Adrenal gland (tissue), 12 donors: ENCODE data around the gene CEP83. TPM values are rescaled to one million over a fixed set of nuclear protein-coding genes. Genes with fewer than 3 reads are reported as not detected.

Experiments
- DNase-seq, 7 donors: peaks; one replicate each; pipeline ENCODE4 v3.0.0-alpha.2; 2019 to 2020
- H3K27ac ChIP-seq, 5 donors: fragments of 200-600 bp; sonication (generic) in 4 of 5; 1 replicate in 3 of 5; 2 replicates in 2 of 5; pipeline versions ENCODE4 v1.5.1 to v1.8.0; 2016 to 2020; ENCODE audit warnings: mild to moderate bottlenecking in 1 of 5
- H3K27me3 ChIP-seq: fragments of 200-600 bp; 2 replicates; pipeline ENCODE4 v1.8.0; 2021
- H3K36me3 ChIP-seq, 2 donors: fragments of 200-600 bp; replicated peaks in 1 of 2; 1 replicate in 1 of 2; 2 replicates in 1 of 2; pipeline versions ENCODE4 v1.5.1 to v1.8.0; 2018 to 2022
- H3K4me1 ChIP-seq, 2 donors: fragments of 200-600 bp; replicated peaks in 1 of 2; 1 replicate in 1 of 2; 2 replicates in 1 of 2; pipeline versions ENCODE4 v1.5.1 to v1.8.0; 2018 to 2021
- H3K4me3 ChIP-seq, 4 donors: fragments of 200-600 bp; sonication (generic) in 3 of 4; one replicate each; pipeline ENCODE4 v1.5.1; 2016 to 2018
- H3K9me3 ChIP-seq, 3 donors: fragments of 200-600 bp; sonication (generic) in 1 of 3; replicated peaks in 1 of 3; 1 replicate in 2 of 3; 2 replicates in 1 of 3; pipeline versions ENCODE4 v1.5.1 to v1.8.0; 2016 to 2021
- CTCF ChIP-seq, 6 experiments: fragments of 450-650 bp in 4 of 6; fragments of 200-600 bp in 2 of 6; sonication (generic) in 1 of 6; IDR thresholded peaks; 1 replicate in 5 of 6; 2 replicates in 1 of 6; pipeline versions ENCODE4 v1.5.1 to v1.8.0; 2016 to 2021; ENCODE audit warnings: antibody characterized with exemption in 6 of 6, mild to moderate bottlenecking in 2 of 6, moderate library complexity in 1 of 6
- POLR2A ChIP-seq, 2 donors: fragments of 450-650 bp; IDR thresholded peaks; one replicate each; pipeline ENCODE4 v1.6.1; 2017; ENCODE audit warnings: antibody characterized with exemption in 2 of 2, mild to moderate bottlenecking in 2 of 2, moderate library complexity in 1 of 2
- WGBS, 4 donors: extraction: QIAGEN DNeasy Blood & Tissue Kit in 2 of 4; methylation state at CpG; one replicate each; pipeline versions ENCODE4 v1.1.5 to v1.1.7; 2013 to 2017; 5-methylcytosine and 5-hydroxymethylcytosine counted together
- intact Hi-C, 2 donors: fragments of 100-400 bp; cut with DNase I; formaldehyde crosslinking; loops; one replicate each; pipeline versions ENCODE4 v1.14.1 to v1.15.0; 2022 to 2023
- polyA plus RNA-seq, 3 donors: library from polyadenylated mRNA; stranded (reverse); fragments of 200-250 nt in 2 of 3; fragments of 350-450 nt in 1 of 3; fragmentation: Illumina TruSeq in 1 of 3; extraction: RNeasy Lipid Tissue Mini Kit (QIAGEN cat#74804) in 1 of 3; gene quantifications; one replicate each; pipeline ENCODE4 v1.2.3, GENCODE V29; 2013 to 2014
- total RNA-seq, 9 donors: library from RNA; depleted of rRNA in 4 of 9; stranded (reverse); fragments of >200 nt in 4 of 9; fragments of 120-200 nt in 1 of 9; fragmentation: NEBNext Ultra II Directional in 1 of 9; extraction: Animal tissue kit (Norgen Biotek cat#: 25700) in 1 of 9; gene quantifications; one replicate each; pipeline versions ENCODE4 v1.1.0 to v1.2.4, GENCODE V29; 2013 to 2023
- donor health status: healthy with polysubstance abuse.
- donor health status: Bipolar disorder and iron deficiency.
- donor health status: DM: yes; HTN: yes; CAD: no.
- donor health status: DM: no; HTN: no; CAD: no.
- donor health status: DM: no; HTN: no; CAD: no.
- donor health status: DM: yes; HTN: yes; CAD: no.

The CEP83 gene
- total and polyA plus RNA-seq, 12 donors: 7.8 to 30.4 (median 18.4) TPM

GRCh38 chr12:94305130-94305957 is 154.3 kb downstream of the CEP83 start:
- Histone ChIP-seq H3K4me3 (no peak overlapping the region), H3K9me3 (no peaks in the 10 kb centered on the region), H3K27me3 (no peaks in the 10 kb centered on the region), H3K4me1 (peaks cover 0 to 10% of the 10 kb centered on the region in 2 donors), H3K36me3 (peaks cover 0 to 22% of the 10 kb centered on the region in 2 donors), H3K27ac (no peak overlapping the region)
- peak in 1 of 7 donors; percentile 23 for DNase-seq
- TF ChIP-seq POLR2A (IDR thresholded peaks at IDR 0.05) (no peak), CTCF (IDR thresholded peaks at IDR 0.05) (no peak)
- WGBS, 4 donors: 64 to 75% (median 69%) methylated on average over 9 of the region's 9 CpGs
- intact Hi-C loops: no loop called here

GRCh38 chr12:94304566-94305061 is 155.1 kb downstream of the CEP83 start:
- DNase-seq: no peak
- Histone ChIP-seq H3K36me3 (peaks cover 0 to 22% of the 10 kb centered on the region in 2 donors), H3K4me3 (no peak overlapping the region), H3K27ac (no peak overlapping the region), H3K9me3 (no peaks in the 10 kb centered on the region), H3K4me1 (peaks cover 0 to 10% of the 10 kb centered on the region in 2 donors), H3K27me3 (no peaks in the 10 kb centered on the region)
- TF ChIP-seq CTCF (IDR thresholded peaks at IDR 0.05) (no peak), POLR2A (IDR thresholded peaks at IDR 0.05) (no peak)
- intact Hi-C loops: no loop called here
- 91 to 94% (median 92%) methylated on average over 3 of the region's 3 CpGs for WGBS, 4 donors

- TF ChIP-seq POLR2A (IDR thresholded peaks at IDR 0.05) (no peak), CTCF (IDR thresholded peaks at IDR 0.05) (no peak)
- Histone ChIP-seq H3K9me3 (no peaks in the 10 kb centered on the region), H3K36me3 (peaks cover 0 to 22% of the 10 kb centered on the region in 2 donors), H3K27me3 (no peaks in the 10 kb centered on the region), H3K27ac (no peak overlapping the region), H3K4me3 (no peak overlapping the region), H3K4me1 (peaks cover 0 to 12% of the 10 kb centered on the region in 2 donors)
- no peak for DNase-seq
- intact Hi-C loops: no loop called here
- WGBS, 4 donors: 51 to 60% (median 54%) methylated on average over 1 of the region's 1 CpG
Observed at GRCh38 chr12:94304012-94304411, 155.7 kb downstream of the CEP83 start.

GRCh38 chr12:94299846-94300245 is 159.8 kb downstream of the CEP83 start:
- no peaks in the 10 kb centered on the region for H3K27me3 ChIP-seq
- WGBS, 4 donors: 80 to 100% (median 93%) methylated on average over 1 of the region's 1 CpG
- no peak overlapping the region for H3K27ac ChIP-seq
- intact Hi-C loops: no loop called here
- TF ChIP-seq CTCF (IDR thresholded peaks at IDR 0.05): no peak
- no peak for TF ChIP-seq POLR2A (IDR thresholded peaks at IDR 0.05)
- peaks cover 0 to 12% of the 10 kb centered on the region in 2 donors for H3K4me1 ChIP-seq
- H3K36me3 ChIP-seq: peaks cover 0 to 23% of the 10 kb centered on the region in 2 donors
- no peak for DNase-seq
- H3K4me3 ChIP-seq: no peak overlapping the region
- no peaks in the 10 kb centered on the region for H3K9me3 ChIP-seq
